HG03432 (cell line): ENCODE data around the gene ADAMTS10.
"Not testable (repeated sequence)": the region's sequence is repeated elsewhere in the genome, so short reads cannot be mapped to it uniquely, and the experiment has no call there.

Source experiments
- ATAC-seq: cut with Tn5 transposase; IDR thresholded peaks from one replicate; pipeline ENCODE4 v1.9.1; 2021; ENCODE audit warnings: mild to moderate bottlenecking, moderate library complexity; ENCODE audit not compliant: unreplicated experiment

The ADAMTS10 gene

DNA sequence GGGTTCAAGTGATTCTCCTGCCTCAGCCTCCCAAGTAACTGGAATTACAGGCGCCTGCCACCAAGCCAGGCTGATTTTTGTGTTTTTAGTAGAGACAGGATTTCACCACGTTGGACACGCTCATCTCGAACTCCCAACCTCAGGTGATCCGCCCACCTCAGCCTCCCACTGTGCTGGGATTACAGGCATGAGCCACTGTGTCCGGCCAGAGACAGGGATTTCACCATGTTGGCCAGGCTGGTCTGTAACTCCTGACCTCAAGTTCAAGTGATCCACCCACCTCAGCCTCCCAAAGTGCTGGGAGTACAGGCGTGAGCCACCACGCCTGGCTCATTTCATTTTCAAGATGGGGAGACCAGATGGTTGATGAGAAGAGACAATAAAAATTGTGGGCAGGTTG, 45.6 kb downstream of the ADAMTS10 start:
- ATAC-seq = not testable (repeated sequence)

DNA sequence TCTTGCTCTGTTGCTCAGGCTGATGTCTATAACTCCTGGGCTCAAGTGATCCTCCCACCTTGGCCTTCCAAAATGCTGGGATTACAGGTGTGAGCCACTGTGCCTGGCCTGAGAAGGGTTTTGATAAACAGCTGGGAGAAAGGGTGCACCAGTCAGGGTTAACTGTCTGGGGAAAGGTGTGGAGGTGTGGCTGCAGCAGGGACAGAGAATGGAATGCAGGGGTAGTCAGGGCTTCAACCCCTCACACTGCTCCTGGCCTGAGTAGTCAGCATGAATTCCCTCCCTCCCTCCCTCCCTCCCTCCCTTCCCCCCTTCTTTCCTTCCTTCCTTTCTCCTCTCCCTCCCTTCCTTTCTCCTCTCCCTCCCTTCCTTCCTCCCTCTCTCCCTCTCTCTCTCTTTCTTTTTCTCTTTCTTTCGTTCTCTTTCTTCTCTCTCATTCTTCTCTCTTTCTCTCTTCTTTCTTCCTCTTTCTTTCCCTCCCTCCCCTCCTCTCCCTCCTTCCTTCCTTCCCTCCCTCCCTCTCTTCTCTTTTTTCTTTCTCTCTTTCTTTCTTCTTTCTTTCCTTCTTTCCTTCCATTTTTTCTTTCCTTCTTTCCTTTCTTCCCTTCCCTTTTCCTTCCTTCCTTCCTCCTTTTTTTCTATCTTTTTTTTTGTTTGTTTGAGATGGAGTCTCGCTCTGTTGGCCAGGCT, 49.3 kb downstream of the ADAMTS10 start:
- ATAC-seq = no peak

DNA sequence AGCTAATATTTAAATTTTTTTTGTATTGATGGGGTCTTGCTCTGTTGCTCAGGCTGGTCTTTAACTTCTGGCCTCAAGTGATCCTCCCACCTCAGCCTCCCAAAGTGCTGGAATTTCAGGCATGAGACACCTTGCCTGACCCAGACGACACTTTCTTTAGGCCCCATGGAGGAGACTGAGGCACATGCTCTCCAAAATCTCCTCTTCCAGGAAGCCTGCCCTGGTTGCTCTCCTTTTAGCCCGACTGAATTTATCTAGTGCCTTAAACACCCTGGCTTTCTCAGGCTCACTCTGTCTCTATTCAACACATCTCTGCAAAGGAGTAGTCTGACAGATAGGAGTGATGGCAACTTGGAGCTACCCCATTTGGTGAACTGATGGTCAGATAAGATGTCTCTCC, 52.2 kb downstream of the ADAMTS10 start:
- ATAC-seq = no peak

DNA sequence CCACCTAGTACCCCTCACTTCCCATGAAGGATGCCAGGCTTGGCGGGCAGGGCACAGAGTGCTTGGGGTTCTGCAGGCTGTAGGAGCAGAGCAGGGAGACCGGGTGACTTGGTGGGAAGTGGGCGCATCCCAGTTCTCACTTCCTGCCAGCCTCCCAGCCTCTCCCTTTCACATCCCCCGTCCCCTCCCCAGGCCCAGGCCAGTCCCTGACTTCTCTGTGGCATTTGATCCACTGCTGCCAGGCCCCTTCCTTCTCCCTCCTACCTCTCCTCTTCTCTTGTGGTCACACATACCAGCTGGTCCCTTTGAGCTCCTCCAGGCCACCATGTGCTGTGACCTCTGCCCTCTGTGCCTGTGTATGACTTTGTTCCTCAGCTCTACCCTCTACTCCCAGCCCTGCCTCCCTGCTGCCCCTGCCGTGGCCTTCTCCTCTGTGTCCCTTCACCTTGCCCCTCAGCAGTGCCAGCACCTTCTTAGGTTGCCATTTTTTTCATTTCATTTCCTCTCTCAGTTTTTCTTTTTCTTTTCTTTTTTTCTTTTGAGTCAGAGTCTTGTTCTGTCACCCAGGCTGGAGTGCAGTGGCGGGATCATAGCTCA, 52.8 kb downstream of the ADAMTS10 start:
- ATAC-seq = no peak

DNA sequence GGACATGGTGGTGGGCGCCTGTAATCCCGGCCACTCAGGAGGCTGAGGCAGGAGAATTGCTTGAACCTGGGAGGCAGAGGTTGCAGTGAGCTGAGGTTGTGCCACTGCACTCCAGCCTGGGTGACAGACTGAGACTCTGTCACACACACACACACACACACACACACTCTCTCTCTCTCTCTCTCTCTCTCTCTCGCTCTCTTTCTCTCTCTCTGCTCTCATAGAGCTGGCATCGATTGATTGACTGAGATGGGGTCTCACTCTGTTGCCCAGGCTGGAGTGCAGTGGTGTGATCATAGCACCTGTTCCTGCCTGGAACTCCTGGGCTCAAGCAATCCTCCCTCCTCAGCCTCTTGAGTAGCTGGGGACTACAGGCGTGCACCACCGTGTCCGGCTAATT, 56.8 kb downstream of the ADAMTS10 start:
- ATAC-seq = not testable (repeated sequence)

GRCh38 chr19:8552810-8553209, 57.7 kb downstream of the ADAMTS10 start:
- ATAC-seq = no peak

DNA sequence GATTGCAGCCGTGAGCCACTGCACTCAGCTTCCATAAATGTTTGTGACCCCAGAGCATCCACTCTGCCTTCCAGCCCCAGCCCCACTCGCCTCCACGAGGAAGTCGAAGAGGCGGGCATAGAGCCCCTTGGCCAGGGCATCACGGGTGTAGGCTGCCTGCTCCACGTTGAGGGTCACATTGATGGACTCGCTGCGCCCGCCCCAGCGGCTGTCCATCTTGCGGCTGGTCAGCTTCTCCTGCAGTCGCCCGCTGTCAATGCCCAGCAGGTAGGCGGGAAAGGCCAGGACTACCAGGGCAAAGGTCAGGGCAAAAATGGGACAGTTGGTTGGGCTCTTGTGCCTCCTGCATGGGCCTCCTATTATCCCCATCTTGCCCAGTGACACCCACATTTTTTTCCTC, 60.4 kb downstream of the ADAMTS10 start:
- ATAC-seq = no peak

DNA sequence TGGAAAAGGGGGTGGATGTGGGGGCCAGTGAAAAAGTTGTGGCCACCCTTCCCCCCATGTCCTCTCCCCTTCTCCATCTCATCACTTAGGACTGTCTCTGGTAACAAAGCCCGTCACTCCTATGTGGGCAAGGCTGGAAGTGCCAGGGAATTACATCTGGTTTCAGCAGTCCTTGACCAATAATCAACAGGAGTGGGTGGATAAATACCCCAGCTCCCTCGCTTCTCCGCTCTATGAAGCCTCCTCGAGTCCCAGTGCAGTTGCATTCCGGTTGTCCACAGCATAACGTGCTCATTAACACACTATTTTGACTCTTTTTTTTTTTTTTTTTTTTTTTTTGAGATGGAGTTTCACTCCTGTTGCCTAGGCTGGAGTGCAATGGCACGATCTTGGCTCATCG, 64.8 kb downstream of the ADAMTS10 start:
- no peak for ATAC-seq

GRCh38 chr19:8544168-8544567, 66.3 kb downstream of the ADAMTS10 start:
- ATAC-seq = no peak

GRCh38 chr19:8539621-8540149, 70.8 kb downstream of the ADAMTS10 start:
- ATAC-seq = no peak

GRCh38 chr19:8537099-8537498, 73.4 kb downstream of the ADAMTS10 start:
- no peak for ATAC-seq

DNA sequence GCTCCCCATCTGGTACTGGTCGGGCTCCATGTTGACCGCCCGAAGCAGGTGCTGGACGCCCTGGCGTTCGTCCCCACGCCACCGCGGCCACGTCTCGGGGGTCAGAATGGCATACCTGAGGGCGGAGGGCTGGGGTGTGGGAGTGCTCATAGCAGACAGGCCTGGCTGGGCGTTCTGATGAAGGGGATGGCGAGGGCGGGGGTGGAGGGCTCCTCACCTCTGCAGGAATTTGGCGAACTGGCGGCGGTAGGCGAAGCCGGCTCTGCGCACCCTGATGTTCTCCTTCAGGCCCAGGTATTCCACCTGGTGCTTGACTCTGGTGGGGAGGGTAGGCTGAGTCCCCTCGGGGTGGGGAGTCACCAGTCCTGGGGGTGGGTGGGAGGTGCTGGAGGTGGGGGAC, 74.2 kb downstream of the ADAMTS10 start:
- no peak for ATAC-seq

DNA sequence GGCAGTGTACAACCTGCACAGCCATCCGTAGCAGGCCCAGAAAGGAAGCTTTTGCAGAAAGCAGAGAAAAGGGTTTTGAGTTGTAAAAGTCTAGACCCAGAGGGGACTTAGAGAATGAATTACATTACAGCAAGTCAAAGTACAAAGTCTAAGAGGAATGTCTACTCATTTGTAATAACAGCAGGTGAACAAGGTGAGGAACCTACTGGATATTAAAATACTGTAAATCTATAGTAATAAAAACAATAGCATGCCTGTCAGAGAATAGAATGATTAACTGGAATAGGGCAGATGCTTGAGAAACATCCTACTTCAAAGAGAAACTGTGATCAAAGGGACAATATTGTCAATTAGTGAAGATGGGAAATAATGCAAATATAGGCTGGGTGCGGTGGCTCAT, 78.3 kb downstream of the ADAMTS10 start:
- no peak for ATAC-seq

DNA sequence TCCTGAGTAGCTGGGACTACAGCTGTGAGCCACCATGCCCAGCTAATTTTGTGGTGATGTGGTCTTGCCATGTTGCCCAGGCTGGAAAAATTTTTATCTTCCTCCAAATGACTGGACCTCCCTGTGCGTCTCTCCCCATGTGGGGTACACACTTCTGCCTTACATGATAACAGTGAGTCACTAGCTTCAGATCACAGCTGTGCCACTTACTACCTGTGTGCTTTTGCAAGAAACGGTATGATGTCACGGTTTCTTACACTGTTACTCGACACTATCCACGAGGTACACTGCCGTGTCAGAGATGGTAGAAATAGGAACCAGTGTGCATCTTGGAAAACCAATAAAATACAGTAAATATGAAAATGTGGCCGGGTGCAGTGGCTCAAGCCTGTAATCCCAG, 79.0 kb downstream of the ADAMTS10 start:
- no peak for ATAC-seq
